CD4-positive, alpha-beta T cell treated with Interleukin-10 for 1 hour (primary cell): ENCODE measurements around the gene DIP2B.
"Not testable (repeated sequence)": the region's sequence is repeated elsewhere in the genome, so short reads cannot be mapped to it uniquely, and the experiment has no call there.

Source experiments
- DNase-seq: peaks from one replicate; pipeline ENCODE4 v3.0.0-alpha.2; 2020

The DIP2B gene

GRCh38 chr12:50519353-50519752 lies 14.6 kb downstream of the DIP2B start:
- no peak for DNase-seq

DNA sequence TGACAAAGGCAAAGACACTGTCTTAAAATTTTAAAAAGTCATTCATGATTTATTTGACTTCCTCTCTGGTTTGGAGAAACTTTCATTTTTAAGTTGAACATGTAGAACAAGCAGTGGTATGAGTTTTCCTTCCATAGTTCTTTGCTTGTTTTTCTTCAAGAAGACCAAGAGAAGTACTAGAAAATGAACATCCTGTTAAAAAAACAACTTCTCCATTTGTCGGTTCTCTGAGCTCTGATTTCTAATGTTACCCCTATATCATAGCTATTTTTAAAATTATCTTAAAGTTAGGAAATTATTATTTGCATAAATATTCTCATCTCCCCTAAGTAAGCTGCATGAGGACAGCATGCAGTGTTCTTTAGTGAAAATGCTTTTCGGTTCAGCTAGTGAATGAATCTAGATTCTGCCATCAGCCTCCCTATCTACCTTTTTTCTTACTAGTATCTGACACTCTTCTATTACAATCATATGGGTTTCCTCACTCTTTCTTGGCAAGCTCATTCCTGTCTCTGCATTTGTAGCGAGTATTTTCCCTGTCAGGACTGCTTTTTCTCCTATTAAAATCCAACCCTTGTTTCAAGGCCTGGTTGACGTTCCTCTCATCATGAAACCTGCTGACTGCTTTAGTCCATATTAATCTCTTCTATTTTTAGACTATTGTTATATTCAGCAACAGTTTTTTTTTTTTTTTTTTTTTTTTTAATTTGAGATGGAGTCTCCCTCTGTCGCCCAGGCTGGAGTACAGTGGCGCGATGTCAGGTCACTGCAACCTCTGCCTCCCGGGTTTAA lies 15.8 kb downstream of the DIP2B start:
- no peak for DNase-seq

DNA sequence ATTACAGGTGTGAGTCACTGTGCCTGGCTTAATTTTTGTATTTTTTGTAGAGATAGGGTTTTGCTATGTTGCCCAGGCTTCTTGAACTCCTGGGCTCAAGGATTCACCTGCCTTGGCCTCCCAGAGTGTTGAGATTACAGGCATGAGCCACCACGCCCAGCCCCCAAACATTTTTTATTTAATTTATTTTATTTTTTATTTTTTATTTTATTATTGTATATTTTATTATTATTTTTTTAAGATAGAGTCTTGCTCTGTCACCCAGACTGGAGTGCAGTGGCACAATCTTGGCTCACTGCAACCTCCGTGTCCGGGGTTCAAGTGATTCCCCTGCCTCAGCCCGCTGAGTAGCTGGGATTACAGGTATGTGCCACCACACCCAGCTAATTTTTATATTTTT lies 17.0 kb downstream of the DIP2B start:
- not testable (repeated sequence) for DNase-seq

DNA sequence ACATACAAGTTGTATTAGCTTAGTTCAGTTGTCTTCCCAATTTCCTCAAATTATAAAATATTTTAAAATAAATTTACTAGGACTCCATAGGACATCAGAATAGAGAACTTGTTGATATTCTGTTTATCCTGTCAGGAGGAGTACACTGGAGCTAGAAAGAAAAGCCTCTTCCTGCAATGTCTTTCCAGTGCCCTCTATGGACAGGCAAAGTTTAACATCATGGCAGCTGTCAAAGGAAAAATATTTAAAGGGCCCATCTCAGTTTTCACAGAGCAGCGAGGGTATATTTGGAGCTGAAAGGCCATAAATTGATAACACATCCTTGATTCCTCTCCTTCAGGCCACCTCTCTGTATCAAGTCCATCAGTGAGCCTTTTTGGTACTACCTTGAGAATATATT lies 19.0 kb downstream of the DIP2B start:
- DNase-seq, result no peak

- DNase-seq, result no peak
Measured at GRCh38 chr12:50524621-50525020, 19.8 kb downstream of the DIP2B start.

DNA sequence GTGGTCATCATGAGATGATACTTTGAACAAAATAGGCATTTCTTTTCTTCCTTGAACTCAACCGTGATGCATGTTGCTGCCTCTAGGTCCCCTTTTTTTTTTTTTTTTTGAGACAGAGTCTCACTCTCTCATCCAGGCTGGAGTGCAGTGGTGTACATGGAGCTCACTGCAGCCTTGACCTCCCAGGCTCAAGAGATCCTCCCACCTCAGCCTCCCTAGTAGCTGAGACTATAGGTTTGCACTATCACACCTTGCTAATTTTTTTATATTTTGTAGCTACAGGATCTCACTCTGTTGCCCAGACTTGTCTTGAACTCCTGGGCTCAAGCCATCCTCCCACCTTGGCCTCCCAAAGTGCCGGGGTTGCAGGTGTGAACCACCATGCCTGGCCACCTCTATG lies 20.6 kb downstream of the DIP2B start:
- DNase-seq, result no peak

GRCh38 chr12:50527359-50527726 lies 22.6 kb downstream of the DIP2B start:
- no peak for DNase-seq

GRCh38 chr12:50528800-50529199 lies 24.0 kb downstream of the DIP2B start:
- no peak for DNase-seq

DNA sequence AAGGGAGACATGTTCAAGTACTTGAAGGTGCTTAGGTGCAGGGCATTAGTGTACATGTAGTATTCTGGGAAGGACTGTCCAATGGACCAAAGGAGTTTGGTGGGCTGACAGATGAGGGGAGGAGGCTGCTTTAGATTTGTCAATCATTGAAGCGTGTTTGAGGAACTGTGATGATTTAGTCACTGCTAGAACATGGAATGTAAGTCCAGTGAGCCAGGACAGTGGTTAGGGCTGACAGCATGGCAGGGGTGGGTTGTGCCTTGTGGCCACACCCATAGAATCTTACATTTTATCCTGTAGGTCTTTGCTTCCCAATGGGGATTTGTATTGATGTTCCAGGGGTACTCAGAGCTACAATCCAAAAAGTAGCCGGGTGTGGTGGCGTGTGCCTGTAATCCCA lies 24.6 kb downstream of the DIP2B start:
- no peak for DNase-seq

GRCh38 chr12:50530532-50530931 lies 25.7 kb downstream of the DIP2B start:
- no peak for DNase-seq

GRCh38 chr12:50533203-50533584 lies 28.4 kb downstream of the DIP2B start:
- no peak for DNase-seq

DNA sequence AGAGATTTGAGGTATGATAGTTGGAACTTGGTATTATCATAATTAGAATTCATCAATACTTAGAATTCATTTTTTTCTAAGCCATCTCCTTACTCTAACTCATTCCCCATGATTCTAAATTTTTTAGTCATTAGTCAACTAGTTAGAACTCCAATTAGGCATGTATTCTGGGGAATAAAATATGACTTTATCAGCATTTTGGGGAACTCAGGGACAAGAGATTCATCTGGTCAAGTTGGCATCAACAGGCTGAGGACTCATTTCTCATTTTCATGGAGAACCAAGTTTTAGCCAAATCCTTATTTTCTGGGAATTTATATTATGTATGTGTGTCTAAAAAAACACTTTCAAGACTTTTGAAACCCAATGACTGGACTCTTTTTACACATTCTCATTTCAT lies 29.2 kb downstream of the DIP2B start:
- DNase-seq, result no peak

- no peak for DNase-seq
Measured at GRCh38 chr12:50536831-50537537, 32.2 kb downstream of the DIP2B start.

DNA sequence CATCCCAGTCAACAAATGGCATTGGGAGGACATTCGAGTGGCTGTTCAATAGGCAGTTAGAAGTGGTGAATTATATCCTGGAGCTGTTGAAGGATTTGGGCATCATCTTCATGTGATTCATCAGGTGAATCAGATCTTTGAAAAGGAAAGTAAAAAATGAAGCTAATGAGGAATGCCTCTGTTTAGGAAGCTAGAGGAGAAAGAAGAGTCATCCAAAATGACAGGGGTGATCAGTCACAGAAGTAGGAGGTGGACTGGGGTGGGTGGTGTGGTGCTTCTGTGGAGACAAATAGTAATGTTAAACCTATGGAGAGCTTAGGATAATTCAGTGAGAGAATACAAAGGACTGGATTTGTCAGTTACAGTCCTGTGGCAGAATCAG lies 32.7 kb downstream of the DIP2B start:
- DNase-seq, result no peak

DNA sequence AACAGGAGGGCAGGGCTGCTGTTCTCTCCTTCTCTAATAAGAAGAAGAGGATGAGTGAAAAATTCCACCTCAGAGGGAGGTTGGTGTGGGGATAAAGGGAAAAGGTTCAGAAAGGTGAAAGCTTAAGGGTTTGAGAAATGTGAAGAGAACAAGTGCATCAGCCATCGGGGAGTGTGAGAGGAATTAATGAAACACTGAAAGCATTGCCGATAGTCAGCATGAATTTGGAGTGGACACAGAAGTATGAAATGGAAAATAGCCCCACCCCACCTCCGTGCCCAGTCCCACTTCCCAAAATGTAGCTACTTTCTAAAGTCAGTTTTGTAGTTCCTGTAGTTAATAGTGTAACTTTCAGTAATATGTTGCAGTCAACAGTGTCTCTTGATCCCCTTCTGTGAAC lies 33.4 kb downstream of the DIP2B start:
- no peak for DNase-seq

GRCh38 chr12:50541139-50541538 lies 36.4 kb downstream of the DIP2B start:
- DNase-seq, result no peak

DNA sequence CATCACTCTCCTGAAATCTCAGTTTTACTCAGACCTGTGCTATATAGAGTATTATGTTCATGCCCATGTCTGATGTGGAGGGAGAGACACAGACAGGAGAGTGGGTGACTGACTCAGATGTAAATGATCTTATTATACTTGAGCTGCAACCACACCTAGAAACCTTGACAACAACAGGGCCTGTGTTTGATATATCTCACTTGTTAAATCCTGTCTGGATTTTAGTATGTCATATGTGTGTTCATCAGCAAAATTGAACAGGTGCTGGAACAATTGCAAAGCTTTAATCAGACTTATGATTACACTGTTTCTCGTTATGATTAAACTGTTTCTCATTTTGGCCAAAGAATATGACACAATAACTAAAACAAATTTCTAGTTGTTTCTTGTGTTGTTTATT lies 37.7 kb downstream of the DIP2B start:
- no peak for DNase-seq

GRCh38 chr12:50543188-50543587 lies 38.4 kb downstream of the DIP2B start:
- not testable (repeated sequence) for DNase-seq

GRCh38 chr12:50545213-50545612 lies 40.4 kb downstream of the DIP2B start:
- no peak for DNase-seq

GRCh38 chr12:50545786-50546185 lies 41.0 kb downstream of the DIP2B start:
- DNase-seq, result no peak

DNA sequence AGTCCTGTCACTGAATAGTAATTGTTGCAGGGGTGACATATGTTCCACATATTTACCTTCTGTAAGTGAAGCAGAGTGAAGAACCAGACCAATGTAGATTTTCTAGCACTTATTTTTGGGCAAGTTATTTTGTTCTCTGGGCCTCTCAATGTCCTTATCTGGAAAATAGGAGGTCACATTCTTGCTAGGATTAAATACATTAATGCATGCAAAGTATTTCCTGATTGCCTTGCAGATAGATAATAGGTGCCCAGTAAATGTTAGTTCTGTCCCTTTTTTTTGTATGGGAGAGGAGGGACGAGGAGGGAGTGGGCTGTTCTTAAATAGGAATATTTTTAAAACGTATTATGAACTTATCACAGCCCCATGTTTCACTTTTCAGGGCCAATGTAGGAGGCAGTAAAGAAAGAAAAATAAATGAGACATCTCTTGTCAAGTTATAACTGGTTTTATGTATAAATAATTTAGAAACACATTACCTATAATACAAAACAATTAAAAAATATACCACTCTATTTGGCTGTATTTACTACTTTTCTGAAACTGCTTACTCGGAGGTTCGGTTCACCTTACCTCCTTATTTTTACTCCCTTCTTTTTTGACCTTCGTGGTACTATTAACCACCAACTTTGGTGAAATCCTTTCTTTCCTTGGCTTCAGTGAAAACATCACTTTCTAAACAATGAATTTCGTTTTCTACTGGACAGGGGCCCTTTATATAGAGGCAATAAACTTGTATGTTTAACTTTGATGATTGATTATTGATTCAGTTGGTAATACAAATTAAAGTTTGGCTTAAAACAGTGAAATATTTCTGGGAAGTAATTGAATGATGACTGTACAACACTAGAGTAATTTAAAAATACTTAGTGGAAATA lies 41.9 kb downstream of the DIP2B start:
- no peak for DNase-seq

- DNase-seq, result no peak
Measured at GRCh38 chr12:50547742-50548141, 43.0 kb downstream of the DIP2B start.

- no peak for DNase-seq
Measured at GRCh38 chr12:50549885-50550284, 45.1 kb downstream of the DIP2B start.
